Stomach (tissue), 9 donors: ENCODE measurements around the gene CNTN5. TPM values are rescaled to one million over a fixed set of nuclear protein-coding genes. Genes with fewer than 3 reads are reported as not detected.

ENCODE experiments used
- DNase-seq, 2 donors: peaks; one replicate each; pipeline versions ENCODE4 v3.0.0 to v3.0.0-alpha.2; 2013 to 2019
- H3K27ac ChIP-seq, 5 donors: fragments of 200-600 bp in 4 of 5; sonication (generic) in 4 of 5; one replicate each; pipeline ENCODE4 v1.5.1; 2013 to 2019; ENCODE audit warnings: mild to moderate bottlenecking in 1 of 5, moderate library complexity in 1 of 5
- H3K27me3 ChIP-seq, 3 donors: fragments of 200-600 bp; sonication (generic); one replicate each; pipeline ENCODE4 v1.5.1; 2017 to 2019; ENCODE audit warnings: mixed run types in 1 of 3
- H3K36me3 ChIP-seq, 4 donors: fragments of 200-600 bp; sonication (generic); 1 replicate in 3 of 4; 2 replicates in 1 of 4; pipeline ENCODE4 v1.5.1; 2016 to 2019
- H3K4me1 ChIP-seq, 4 donors: fragments of 200-600 bp; sonication (generic); one replicate each; pipeline ENCODE4 v1.5.1; 2016 to 2019
- H3K4me3 ChIP-seq, 4 donors: fragments of 200-600 bp; sonication (generic) in 3 of 4; one replicate each; pipeline ENCODE4 v1.5.1; 2016 to 2019; ENCODE audit warnings: mild to moderate bottlenecking in 1 of 4
- H3K9me3 ChIP-seq, 4 donors: fragments of 200-600 bp; sonication (generic); one replicate each; pipeline ENCODE4 v1.5.1; 2016 to 2019
- CTCF ChIP-seq, 7 experiments: fragments of 450-650 bp in 4 of 7; fragments of 200-600 bp in 3 of 7; sonication (generic) in 3 of 7; IDR thresholded peaks; one replicate each; pipeline ENCODE4 v1.5.1; 2016 to 2019; ENCODE audit warnings: antibody characterized with exemption in 7 of 7, control low read depth in 2 of 7, mild to moderate bottlenecking in 1 of 7
- EP300 ChIP-seq: sonication (generic); formaldehyde crosslinking; IDR thresholded peaks from one replicate; pipeline ENCODE4 v1.6.1; 2017; ENCODE audit warnings: antibody characterized with exemption
- POLR2A ChIP-seq, 4 donors: fragments of 450-650 bp; IDR thresholded peaks; one replicate each; pipeline ENCODE4 v1.6.1; 2016; ENCODE audit warnings: antibody characterized with exemption in 4 of 4, control low read depth in 2 of 4, mild to moderate bottlenecking in 1 of 4, moderate library complexity in 1 of 4
- POLR2AphosphoS5 ChIP-seq, 3 donors: sonication (generic); formaldehyde crosslinking; IDR thresholded peaks; one replicate each; pipeline ENCODE4 v1.6.1; 2016; ENCODE audit warnings: antibody characterized with exemption in 3 of 3
- WGBS, 5 donors: extraction: QIAGEN DNeasy Blood & Tissue Kit in 3 of 5; methylation state at CpG; one replicate each; pipeline versions ENCODE4 v1.1.5 to v1.1.7; 2013 to 2018; 5-methylcytosine and 5-hydroxymethylcytosine counted together
- intact Hi-C: fragments of 100-400 bp; cut with DNase I; formaldehyde crosslinking; loops from one replicate; pipeline ENCODE4 v1.15.1; 2023; ENCODE audit warnings: low total_unique reads
- polyA plus RNA-seq, 3 donors: library from polyadenylated mRNA; stranded (reverse); fragments of 200-250 nt; gene quantifications; one replicate each; pipeline ENCODE4 v1.2.3, GENCODE V29; 2013
- total RNA-seq, 5 donors: library from RNA; depleted of rRNA; stranded (reverse); fragments of >200 nt; gene quantifications; one replicate each; pipeline versions ENCODE4 v1.1.0 to v1.2.3, GENCODE V29; 2014 to 2016
- donor health status: healthy with polysubstance abuse.
- donor health status: Bipolar disorder and iron deficiency.
- donor health status: healthy.

The CNTN5 gene
- total and polyA plus RNA-seq, 8 donors = 0.05 to 9.9 TPM; not detected in 6

GRCh38 chr11:100151944-100152343 is 1131.2 kb downstream of the CNTN5 start:
- Histone ChIP-seq H3K9me3 (peaks cover 0 to 5% (median 0%) of the 10 kb centered on the region in 4 donors), H3K4me3 (no peak overlapping the region), H3K27me3 (no peaks in the 10 kb centered on the region), H3K36me3 (no peaks in the 10 kb centered on the region), H3K4me1 (no peaks in the 10 kb centered on the region), H3K27ac (no peak overlapping the region)
- intact Hi-C loops = no loop called here
- TF ChIP-seq CTCF (IDR thresholded peaks at IDR 0.05) (no peak), POLR2A (IDR thresholded peaks at IDR 0.05) (no peak)
- DNase-seq = no peak
- 39 to 50% (median 44%) methylated on average over 6 of the region's 6 CpGs for WGBS, 5 donors

GRCh38 chr11:100152766-100153165 is 1132.0 kb downstream of the CNTN5 start:
- intact Hi-C loops = no loop called here
- no peaks in the 10 kb centered on the region for H3K4me1 ChIP-seq
- peaks cover 0 to 5% (median 1%) of the 10 kb centered on the region in 4 donors for H3K9me3 ChIP-seq
- no peak overlapping the region for H3K4me3 ChIP-seq
- no peaks in the 10 kb centered on the region for H3K36me3 ChIP-seq
- H3K27ac ChIP-seq = no peak overlapping the region
- no peaks in the 10 kb centered on the region for H3K27me3 ChIP-seq
- no peak for DNase-seq
- TF ChIP-seq EP300 (no peak), POLR2AphosphoS5 (IDR thresholded peaks at IDR 0.05) (no peak)

- intact Hi-C loops = no loop called here
- no peaks in the 10 kb centered on the region for H3K4me1 ChIP-seq
- no peak overlapping the region for H3K4me3 ChIP-seq
- no peaks in the 10 kb centered on the region for H3K9me3 ChIP-seq
- no peaks in the 10 kb centered on the region for H3K27me3 ChIP-seq
- H3K27ac ChIP-seq = no peak overlapping the region
- TF ChIP-seq POLR2A (IDR thresholded peaks at IDR 0.05) = no peak
- no peak for TF ChIP-seq CTCF (IDR thresholded peaks at IDR 0.05)
- TF ChIP-seq EP300 = no peak
- TF ChIP-seq POLR2AphosphoS5 (IDR thresholded peaks at IDR 0.05) = no peak
- no peaks in the 10 kb centered on the region for H3K36me3 ChIP-seq
- no peak for DNase-seq
Observed at GRCh38 chr11:100163471-100163870, 1142.7 kb downstream of the CNTN5 start.

- TF ChIP-seq EP300 = no peak
- TF ChIP-seq POLR2A (IDR thresholded peaks at IDR 0.05) = no peak
- TF ChIP-seq CTCF (IDR thresholded peaks at IDR 0.05) = no peak
- TF ChIP-seq POLR2AphosphoS5 (IDR thresholded peaks at IDR 0.05) = no peak
- no peaks in the 10 kb centered on the region for H3K9me3 ChIP-seq
- intact Hi-C loops = no loop called here
- 47 to 63% (median 54%) methylated on average over 3 of the region's 3 CpGs for WGBS, 5 donors
- H3K27me3 ChIP-seq = no peaks in the 10 kb centered on the region
- no peak for DNase-seq
- H3K36me3 ChIP-seq = no peaks in the 10 kb centered on the region
- H3K4me1 ChIP-seq = no peaks in the 10 kb centered on the region
- H3K27ac ChIP-seq = no peak overlapping the region
- no peak overlapping the region for H3K4me3 ChIP-seq
Observed at GRCh38 chr11:100174881-100175280, 1154.1 kb downstream of the CNTN5 start.

GRCh38 chr11:100176456-100176855 is 1155.7 kb downstream of the CNTN5 start:
- Histone ChIP-seq H3K4me3 (no peak overlapping the region), H3K4me1 (no peaks in the 10 kb centered on the region), H3K27me3 (no peaks in the 10 kb centered on the region), H3K27ac (no peak overlapping the region), H3K36me3 (no peaks in the 10 kb centered on the region), H3K9me3 (no peaks in the 10 kb centered on the region)
- intact Hi-C loops = no loop called here
- no peak for TF ChIP-seq EP300
- no peak for DNase-seq

- Histone ChIP-seq H3K4me1 (no peaks in the 10 kb centered on the region), H3K36me3 (no peaks in the 10 kb centered on the region), H3K4me3 (no peak overlapping the region), H3K9me3 (no peaks in the 10 kb centered on the region), H3K27ac (no peak overlapping the region), H3K27me3 (no peaks in the 10 kb centered on the region)
- WGBS, 5 donors = 80 to 94% (median 87%) methylated on average over 5 of the region's 5 CpGs
- intact Hi-C loops = no loop called here
- TF ChIP-seq CTCF (IDR thresholded peaks at IDR 0.05) (no peak), EP300 (no peak), POLR2AphosphoS5 (IDR thresholded peaks at IDR 0.05) (no peak), POLR2A (IDR thresholded peaks at IDR 0.05) (no peak)
- DNase-seq = no peak
Observed at GRCh38 chr11:100177651-100178050, 1156.9 kb downstream of the CNTN5 start.
